NCI-H510A (cell line): Measurements from ENCODE around the gene ARF1.

ENCODE experiments used
- DNase-seq: peaks from one replicate; lab custom pipeline; 2025; lab: John Stamatoyannopoulos, UW

ARF1 gene

DNA sequence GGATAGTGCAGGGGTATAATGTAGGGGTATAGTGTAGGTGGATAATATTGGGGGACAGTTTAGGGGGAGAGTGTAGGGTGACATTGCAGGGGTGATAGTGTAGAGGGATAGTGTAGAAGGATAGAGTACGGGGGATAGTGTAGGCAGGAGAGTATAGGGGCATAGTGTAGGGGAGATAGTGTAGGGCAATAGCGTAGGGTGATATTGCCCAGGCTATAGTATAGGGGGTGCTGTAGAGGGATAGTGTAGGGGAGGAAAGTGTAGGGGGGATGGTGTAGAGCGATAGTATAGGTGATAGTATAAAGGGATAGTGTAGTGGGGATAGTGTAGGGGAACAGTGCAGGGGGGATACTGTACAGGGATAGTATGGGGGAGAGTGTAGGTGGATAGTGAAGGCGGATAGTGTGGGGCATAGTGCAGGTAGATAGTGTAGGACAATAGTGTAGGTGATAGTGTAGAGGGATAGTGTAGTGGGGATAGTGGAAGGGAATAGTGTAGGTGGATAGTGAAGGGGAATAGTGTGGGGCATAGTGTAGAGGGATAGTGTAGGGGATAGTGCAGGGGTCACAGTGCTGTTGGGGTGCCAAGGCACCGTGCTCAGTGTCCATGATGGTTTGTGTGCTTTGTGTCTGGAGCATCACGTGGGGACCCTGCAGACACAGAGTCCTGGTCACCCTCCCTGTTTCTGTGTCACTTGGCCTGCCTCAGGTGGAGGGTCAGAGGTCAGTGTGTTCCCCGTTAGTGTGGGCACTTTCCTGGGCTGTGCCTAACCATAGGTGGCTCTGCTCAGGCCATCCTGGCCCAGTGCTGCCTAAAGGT is 10.5 kb upstream of the ARF1 start:
- no peak for DNase-seq

DNA sequence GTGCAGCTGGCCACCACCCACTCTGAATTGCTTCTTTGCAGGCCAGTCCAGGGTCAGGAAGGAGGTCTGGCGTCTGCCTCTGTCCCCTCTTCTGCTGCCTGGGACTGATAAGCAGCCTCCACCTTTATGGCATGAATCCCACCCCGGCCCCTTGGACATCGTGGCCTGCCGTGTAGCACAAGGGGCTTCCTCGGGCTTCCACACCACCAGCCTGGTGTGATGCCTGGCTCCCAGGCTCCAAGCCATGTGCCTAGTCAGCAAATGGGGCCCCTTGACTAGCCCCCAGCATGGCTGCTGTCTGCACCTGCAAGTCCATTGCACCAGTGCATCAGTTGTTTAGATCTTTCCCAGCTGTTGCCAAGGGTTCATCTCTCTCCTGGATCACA is 9.9 kb upstream of the ARF1 start:
- DNase-seq, result no peak

DNA sequence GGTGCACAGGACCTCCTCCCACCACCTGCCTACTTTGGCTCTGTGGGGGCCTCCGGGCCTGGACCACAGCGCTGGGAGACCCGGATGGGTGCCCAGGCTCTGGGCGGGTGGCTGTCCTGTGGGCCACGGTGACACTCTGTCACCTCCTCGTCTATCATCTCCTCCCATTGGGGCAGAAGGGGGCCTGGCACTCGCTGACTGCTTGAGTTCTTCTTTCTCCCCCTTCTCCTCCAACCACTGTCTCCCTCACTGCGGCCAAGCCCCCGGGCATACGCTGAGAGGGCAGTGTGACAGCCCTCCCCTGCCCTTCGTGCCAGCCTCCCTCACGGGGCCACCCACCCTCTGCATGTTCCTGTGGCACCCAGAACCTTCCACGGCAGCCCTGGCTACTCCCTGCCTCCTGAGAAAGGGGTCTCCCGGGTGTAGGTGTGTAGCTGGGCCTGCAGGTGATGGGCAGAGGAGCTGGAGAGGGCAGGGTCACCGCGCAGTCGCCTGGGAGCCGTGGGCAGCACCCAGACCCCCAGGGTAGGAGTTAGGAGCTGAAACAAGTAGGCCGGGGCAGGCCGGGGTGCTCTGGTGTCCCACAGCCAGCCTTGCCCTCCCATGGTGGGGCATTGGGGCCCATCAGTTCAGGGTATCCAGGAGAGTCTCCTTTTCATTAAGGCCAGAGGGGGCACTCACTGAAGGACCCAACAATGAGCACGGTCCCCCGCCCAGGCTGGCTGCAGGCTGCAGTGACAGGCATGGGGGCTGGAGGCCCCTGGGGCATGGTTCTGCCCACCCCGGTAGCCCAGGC is 9.2 kb upstream of the ARF1 start:
- no peak for DNase-seq

DNA sequence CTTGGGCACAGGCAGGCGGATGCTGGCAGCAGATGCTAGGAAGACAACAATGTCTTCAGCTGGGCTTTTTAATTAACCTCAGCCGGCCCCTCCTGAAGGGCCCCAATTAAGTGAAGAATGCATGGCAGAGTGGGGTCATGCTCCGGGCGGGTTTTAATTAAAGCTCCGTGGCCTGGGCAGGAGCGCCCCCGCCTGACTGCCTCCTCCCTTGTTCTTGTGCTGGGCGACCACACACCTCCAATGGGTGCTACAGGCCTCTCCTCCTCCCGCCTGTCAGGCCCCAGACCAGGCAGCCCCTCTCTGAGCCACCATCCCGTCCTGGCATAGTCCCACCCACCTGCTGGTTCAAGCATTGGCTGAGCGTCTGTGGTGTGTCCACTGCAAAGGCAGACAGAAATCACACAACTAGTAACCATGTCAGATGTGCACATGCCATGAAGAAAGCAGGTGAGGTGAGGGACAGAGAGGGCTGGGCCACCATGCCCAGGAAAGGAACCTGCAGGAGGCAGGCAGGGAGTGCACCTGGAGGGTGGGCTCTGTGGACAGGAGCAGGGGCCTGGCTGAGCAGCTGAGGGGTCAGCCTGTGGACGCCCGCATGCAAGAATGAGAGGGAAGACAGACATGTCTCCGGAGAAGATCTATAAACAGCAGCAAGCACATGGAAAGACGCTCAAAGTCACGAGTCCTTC is 8.5 kb upstream of the ARF1 start:
- no peak for DNase-seq

DNA sequence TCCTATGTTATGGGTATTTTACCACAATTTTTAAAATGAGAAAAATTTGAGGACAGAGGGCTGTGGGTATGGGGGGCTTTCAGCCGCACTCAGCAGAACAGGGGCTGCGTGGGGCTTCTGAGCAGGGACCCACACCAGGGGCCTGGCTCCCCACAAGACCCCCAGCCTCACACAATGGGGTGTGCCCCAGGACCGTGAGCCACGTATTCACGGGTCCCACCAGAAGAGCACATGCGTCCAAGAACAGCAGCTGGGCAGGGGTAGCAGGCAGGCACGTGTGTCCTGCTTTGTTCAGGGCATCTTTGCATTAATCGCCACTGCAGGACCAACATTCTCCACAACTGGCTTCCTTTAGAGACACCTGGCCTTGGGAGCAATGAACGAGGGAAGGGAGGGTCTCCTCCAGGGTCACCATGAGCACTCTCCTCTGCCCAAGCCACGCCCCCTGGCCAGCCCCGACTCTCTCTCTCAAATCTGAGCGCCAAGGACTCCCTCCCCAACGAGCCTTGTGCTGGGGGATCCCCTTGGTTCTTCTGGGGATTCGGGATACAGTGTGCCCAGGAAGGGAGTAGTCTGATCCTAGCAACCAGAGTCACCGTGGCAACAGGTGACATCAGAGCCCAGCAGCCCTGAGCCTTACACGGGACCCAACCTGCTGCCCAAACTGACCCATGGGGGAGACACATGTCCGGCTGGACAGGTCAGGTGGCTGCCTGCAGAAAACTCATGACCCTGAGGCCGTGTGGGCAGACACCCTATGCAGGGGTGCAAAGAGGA is 7.4 kb upstream of the ARF1 start:
- no peak for DNase-seq

DNA sequence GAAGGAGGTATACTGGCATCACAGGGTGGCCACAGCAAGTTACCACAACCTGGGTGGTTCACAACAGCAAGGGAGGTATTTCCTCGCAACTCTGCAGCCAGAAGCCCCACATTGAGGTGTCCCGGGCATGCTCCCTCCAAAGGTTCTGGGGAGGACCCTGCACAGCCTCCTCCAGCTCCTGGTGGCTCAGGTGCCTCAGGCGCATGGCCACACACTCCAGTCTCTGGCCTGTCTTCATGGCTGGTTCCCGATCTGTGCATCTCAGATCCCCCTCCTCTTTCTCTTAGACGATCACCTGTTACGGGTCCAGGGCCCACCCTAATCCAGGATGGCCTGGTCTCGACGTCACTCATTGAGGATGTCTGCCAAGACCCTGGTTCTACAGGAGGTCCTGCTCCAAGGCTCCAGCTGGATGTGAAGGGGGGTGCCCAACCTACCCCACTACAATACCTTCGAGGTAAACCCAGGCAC is 6.7 kb upstream of the ARF1 start:
- DNase-seq, result no peak

DNA sequence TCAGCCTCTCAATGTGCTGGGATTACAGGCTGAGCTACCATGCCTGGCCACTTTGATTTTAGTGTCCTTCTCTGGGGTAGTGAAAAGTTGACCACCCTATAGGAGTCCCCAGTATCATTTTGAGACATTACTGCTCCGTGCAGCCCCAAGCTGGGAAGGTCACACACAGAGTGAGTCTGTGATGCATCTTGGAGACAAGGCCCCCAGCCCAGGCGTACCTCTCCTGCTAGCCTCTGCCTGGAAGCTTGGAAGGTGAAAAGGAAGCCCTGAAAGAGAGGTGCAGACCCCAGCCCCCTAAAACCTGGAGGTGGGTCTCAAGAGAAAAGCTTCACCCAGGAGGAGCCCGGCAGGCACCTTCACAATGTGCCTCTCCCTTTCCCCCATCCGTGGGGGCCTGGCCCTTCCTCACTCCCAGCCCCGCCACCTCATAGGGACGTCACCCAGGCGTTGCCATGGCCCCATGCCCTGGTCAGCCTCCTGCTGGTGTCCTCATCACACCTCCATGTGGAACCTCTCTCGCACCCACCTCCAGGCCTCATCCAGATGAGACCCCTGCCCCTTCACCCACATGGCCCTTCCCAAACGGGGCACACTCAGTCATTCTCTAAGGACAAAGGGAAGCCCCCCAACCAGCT is 5.6 kb upstream of the ARF1 start:
- DNase-seq, result no peak

DNA sequence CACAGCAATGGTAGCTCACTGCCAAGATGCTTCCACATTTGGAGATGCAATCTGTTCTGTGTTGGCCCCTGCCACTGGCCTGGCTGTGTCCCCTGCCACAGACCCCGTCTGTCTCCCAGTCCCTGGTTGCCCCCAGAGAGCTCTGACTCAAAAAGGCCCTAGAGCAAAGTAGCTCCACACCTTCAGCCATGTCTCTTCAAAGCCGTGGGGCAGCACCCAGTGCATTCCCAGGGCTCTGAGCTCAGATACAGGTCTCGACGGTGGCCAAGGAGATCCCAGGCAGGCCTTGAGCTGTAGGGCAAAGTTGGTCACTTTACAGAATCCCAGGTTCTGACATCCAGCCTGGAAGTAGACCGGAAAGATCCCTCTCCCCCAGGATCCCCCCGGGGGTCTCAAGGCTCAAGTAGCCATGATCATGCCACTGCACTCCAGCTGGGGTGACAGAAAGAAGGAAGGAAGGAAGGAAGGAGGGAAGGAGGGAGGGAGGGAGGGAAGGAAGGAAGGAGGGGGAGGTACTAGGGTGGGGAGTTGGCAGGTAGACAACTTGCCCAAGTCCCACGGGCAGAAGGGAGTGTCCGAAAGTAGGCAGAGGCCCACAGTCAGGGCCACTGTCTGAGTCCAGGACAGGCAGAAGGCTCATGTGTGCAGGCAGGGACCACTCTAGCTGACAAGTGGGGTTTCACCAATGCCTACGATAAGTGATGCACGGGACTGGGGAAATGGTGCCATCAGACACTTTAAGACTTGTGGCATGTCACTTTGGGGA is 4.8 kb upstream of the ARF1 start:
- no peak for DNase-seq

DNA sequence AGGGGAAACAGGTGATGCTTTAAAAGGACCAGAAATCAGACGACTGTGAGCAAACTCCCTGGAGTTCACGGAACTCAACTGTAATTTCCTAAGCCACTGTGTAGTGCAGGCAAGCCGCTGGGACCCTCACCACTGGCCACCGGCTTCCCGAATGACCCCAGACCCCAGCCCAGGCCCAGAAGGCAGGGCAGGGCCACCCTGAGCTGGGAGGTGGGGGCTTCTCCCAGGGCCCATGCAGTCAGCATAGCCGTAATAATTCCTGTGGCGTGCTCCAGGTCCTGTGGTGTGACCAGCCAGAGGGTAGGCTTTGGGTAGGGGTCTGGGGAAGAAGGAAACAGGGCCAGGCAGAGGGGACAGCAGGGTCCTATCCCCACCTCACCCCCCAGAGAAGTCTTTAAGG is 3.5 kb upstream of the ARF1 start:
- DNase-seq, result no peak

DNA sequence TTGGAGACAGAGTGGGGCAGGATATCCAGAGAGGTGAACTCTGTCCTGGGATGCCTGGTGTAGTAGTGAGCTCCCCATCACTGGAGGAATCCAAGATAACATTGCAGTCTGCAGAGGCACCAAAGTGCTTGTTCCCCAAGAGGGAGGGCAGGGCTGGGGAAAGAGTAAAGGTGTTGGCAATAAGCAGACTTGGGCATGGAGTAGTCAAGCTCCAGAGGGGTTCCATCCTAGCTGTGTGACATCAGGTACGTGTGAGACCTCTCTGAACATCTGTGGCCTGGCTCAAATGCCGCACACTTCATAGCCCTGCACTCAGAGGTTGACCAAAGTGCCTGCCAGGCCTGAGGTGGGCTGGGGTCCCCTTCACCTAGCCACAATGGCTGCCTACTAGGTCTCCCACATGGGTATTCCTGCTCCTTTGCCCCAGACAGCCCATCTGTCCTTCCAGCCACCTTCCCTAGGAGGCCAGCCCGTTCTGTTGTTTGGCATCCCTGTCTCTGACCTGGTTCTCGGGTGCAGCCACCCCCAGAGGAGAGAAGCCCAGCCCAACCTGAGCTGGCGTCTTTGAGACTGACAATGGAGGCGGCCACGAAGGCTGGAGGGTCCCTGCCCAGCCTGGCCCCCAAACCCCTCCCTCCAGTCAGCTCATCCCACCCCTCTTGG is 2.8 kb upstream of the ARF1 start:
- no peak for DNase-seq

DNA sequence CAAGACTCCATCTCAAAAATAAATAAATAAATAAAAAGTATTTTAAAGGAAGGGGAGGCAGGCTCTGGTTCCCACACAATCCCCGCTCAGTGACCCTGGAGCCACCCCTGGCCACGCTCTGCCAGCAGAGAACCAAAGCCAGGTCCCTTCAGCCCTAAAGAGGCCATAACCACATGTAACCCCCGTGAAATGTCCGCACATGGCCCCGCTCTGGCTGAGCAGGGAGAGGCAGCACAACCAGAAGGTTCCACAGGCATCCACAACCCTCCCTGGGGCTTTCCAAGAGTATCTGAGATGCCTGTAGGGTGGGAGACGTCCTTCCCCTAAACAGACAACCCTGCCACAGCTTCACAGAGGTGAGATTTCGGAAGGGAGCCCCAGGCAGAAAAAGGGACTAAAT is 1.4 kb upstream of the ARF1 start:
- no peak for DNase-seq

DNA sequence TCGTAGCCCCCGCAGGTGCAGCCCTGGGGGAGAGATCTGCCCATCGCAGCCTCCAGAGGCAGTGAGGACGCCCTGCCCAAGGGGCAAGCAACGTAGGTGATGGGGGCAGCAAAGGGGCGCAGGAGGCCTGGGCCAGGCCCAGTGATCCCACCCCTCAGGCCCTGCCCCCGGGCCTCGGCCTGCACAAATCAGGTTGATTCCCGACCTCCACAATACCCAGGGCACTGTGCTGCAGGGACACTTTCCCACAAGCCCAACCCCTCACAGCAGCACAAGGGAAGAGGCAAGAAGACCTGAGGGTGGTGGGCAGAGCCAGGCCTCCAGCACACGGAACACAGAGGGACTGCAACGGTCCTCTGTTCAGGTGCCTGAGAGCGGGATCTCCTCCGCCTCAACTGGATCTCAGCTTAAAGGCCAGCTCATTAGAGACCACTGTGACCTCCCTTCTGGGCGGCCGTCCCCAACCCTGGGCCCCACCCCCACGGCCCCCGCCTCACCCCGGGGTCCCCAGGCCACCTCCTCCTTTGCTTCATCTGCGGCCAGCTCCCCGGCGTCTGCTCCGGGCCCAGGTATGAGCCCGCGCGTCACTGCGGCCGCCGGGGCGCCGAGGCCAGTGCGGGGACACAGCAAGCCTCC is 812 bp upstream of the ARF1 start:
- DNase-seq, result no peak

DNA sequence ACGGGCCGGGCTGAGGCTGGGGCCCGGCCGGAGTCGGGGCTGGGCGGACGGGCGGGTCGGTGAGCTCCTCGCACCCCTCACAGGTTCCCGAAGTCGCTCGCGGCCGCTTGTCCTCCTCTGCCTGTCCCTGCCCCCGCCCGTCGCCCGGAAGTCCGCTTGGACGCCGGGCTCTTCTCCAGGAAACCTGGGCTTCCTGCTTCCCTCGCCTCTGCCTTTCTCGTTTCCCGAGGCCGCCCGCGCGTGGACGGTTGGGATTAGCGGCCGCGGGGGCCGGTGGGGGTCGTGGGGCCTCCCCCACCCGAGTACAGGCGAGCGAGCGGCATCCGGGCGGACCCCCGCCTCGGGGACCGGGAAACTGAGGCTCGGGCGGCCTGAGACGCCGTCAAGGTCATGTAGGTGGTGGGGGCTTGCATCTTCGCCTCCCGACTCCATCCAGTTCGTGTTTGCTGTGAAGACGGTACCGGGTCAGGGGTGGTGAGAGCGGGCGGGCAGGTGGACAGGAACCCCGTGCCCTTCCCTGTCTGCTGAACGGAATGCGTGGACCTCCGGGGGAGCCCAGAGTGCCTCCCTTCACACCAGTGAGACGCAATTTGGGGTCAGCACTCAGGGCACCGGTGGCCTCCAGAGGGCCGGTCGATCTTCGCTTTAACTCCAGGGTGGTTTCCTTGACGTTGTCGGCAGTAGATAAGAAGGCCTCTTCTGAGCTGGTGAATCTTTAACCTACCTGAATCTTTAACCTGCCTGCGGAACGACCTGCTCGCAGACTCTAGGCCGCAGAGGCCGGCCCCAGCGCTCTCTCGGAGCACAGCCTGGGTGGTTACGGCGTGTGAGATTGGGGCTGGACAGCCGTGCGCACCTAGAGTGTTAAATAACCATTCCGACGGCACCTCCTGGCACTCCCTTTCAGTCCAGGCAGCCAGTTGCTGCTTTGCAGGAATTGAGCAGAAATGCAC is 686 bp downstream of the ARF1 start:
- no peak for DNase-seq

DNA sequence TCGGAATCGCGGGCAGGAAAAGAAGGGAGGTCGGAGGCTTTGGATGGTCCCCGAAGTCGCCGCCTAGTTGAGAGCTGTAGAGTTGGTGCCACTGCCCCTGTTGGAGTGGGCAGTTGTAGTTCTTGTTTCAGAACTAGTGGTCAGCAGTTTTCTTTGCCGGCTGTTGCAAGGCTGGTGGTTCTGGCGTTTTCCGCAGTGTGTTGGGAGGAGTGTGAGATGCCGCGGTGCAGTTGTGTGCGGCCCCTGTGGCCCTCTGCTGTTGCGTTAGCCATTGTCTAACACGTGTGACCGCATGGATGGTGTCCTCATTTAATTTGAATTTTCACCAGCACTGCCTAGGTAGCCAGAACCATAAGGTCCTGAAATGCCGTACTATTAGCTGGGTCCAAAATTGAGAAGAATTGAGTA is 1.4 kb downstream of the ARF1 start:
- no peak for DNase-seq

DNA sequence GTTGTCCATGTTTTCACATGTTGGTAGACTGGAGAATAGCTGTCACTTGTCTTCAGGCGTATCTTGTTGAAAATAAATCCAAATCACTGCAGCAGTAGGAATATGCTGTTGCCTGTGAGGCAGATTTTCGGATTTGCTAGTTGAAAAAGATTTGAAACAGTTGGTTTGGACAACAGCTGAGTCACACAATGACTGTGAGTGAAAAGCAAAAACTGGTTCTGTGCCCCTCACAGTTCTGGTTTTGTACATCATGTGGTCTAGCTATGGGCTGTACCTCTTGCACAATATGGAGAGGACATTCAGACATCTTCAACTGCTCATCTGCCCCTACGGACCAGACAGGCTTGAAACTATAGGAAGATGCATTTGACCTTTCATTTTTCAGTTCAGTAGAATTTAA is 1.8 kb downstream of the ARF1 start:
- DNase-seq, result no peak

DNA sequence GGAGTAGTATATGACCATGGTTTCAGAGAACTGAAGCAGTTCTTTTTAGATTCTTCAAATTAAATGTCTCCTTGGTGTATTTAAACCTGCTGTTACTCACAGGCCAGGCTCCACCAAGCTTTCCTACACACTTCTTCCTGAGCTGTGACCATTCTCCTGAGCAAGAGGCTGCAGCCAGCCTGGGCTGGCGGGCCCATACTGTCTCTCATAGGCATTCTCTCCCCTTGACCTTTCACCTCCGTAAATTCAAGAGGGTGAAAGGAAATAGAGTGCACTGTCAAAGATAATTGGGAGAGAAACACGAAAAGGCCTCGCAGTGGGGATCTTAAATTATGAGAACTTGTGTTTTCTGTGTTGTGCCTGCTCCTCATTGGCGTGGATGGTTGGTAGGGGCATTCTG is 2.3 kb downstream of the ARF1 start:
- no peak for DNase-seq

DNA sequence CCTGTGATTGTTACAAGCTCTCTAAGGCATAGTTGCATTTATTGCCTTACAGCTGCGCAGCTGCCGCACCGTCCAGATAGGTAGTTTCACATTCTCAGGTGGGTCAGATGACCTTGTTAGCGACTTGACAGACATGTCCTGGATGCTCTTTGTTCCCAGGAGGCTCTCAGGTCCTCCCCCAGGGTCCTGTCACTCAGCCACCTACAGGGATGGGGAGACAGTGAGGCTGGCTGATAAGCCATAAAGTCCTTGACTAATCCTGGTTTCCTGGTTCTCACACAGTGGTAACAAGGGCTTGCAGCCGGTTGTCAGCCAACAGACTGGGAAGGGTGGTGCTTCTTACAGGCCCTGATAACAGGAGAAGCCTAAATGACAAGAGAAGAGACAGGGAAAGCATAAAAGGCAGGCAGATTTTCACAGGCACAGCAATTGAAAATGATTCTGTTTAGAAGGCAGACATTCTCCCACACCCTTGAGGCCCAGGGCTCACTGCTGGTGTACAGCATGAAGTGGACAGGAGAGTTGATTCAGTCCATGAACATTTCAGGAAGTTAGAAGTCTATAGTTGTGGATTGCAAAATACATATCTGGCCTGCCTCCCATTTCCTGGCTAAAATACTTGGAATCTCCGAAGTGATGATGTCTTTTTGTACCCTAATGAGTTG is 2.9 kb downstream of the ARF1 start:
- no peak for DNase-seq

DNA sequence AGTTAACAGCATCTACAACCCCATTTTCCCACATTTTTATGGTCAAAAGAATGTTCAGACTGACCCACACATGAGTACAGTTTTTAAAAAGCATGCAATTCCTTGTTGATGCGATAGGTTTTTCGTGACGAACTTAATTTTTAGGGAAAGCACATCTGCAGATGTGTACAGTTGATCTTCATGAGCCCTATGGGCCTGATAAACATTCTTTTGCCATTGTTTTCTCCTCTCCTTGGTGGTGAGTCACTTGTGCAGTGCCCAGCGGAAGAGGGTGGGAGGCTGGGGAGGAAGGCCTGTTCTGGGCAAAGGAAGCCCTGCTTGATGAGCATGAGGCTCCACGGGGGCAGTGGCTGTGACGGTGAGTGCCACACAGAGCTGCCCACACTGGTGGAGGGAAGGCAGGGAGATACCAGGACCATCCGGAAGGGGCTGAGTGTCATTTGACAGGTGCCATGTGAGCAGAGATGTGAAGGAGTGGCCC is 5.3 kb downstream of the ARF1 start:
- DNase-seq, result no peak
